ENCODE data around the gene CFAP107. TPM values are rescaled to one million over a fixed set of nuclear protein-coding genes. Genes with fewer than 3 reads are reported as not detected.

The CFAP107 gene
- total and polyA plus RNA-seq, 2 donors from 2014 or later: not detected

DNA sequence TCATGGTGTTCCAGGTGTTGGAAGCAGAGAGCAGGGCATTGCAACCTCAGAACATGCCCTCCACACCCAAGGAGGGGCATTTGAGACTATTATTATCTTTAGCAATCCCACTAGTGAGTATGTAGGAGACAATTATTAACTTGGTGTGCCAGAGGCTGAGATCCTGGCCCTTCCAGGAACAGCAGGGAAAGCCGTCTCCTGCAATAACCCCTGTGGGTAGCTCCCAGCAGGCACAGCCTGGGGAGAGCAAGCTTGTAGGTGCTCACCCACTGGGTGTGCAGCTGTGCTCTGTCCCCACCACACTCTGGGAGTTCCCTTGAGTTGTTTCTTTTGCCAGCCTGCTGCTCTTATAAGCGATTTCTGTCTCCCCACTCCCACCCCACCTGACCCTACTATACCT lies 10.3 kb downstream of the CFAP107 start:
- Histone ChIP-seq H3K27me3 (ENCODE audit: control insufficient read depth, insufficient read depth, low read length) (no peaks in the 10 kb centered on the region), H3K36me3 (ENCODE audit: control insufficient read depth in 2 of 3, insufficient read depth in 3 of 3, low read length in 3 of 3) (no peaks in the 10 kb centered on the region), H3K4me1 (ENCODE audit: control insufficient read depth in 2 of 3, insufficient read depth in 2 of 3, low read depth in 1 of 3, low read length in 3 of 3) (no peaks in the 10 kb centered on the region), H3K9ac (ENCODE audit: low read length in 3 of 3) (no peak overlapping the region), H3K27ac (ENCODE audit: low read depth in 2 of 2, low read length in 2 of 2) (no peak overlapping the region), H3K9me3 (ENCODE audit: control insufficient read depth in 2 of 3, insufficient read depth in 1 of 3, low read length in 3 of 3) (no peaks in the 10 kb centered on the region), H3K4me3 (ENCODE audit: low read length in 3 of 3) (no peak overlapping the region)
- FAIRE-seq: no peak
- TF ChIP-seq CTCF (IDR thresholded peaks at IDR 0.05; ENCODE audit: borderline replicate concordance, extremely low read depth, insufficient read depth): no peak
- intact Hi-C loops (cut with DNase I): no loop called here
- no peak for DNase-seq

GRCh38 chr1:12756768-12757413 lies 10.9 kb downstream of the CFAP107 start:
- H3K4me3 ChIP-seq (ENCODE audit: low read length in 3 of 3): no peak overlapping the region
- no peaks in the 10 kb centered on the region for H3K36me3 ChIP-seq (ENCODE audit: control insufficient read depth in 2 of 3, insufficient read depth in 3 of 3, low read length in 3 of 3)
- no peak overlapping the region for H3K9ac ChIP-seq (ENCODE audit: low read length in 3 of 3)
- no peaks in the 10 kb centered on the region for H3K27me3 ChIP-seq (ENCODE audit: control insufficient read depth, insufficient read depth, low read length)
- DNase-seq: no peak
- intact Hi-C loops (cut with DNase I): no loop called here
- no peaks in the 10 kb centered on the region for H3K9me3 ChIP-seq (ENCODE audit: control insufficient read depth in 2 of 3, insufficient read depth in 1 of 3, low read length in 3 of 3)
- H3K27ac ChIP-seq (ENCODE audit: low read depth in 2 of 2, low read length in 2 of 2): no peak overlapping the region
- no peak for TF ChIP-seq CTCF (IDR thresholded peaks at IDR 0.05; ENCODE audit: borderline replicate concordance, extremely low read depth, insufficient read depth)
- no peak for FAIRE-seq
- H3K4me1 ChIP-seq (ENCODE audit: control insufficient read depth in 2 of 3, insufficient read depth in 2 of 3, low read depth in 1 of 3, low read length in 3 of 3): no peaks in the 10 kb centered on the region

- intact Hi-C loops (cut with DNase I): no loop called here
- Histone ChIP-seq H3K36me3 (ENCODE audit: control insufficient read depth in 2 of 3, insufficient read depth in 3 of 3, low read length in 3 of 3) (no peaks in the 10 kb centered on the region), H3K27me3 (ENCODE audit: control insufficient read depth, insufficient read depth, low read length) (no peaks in the 10 kb centered on the region), H3K27ac (ENCODE audit: low read depth in 2 of 2, low read length in 2 of 2) (no peak overlapping the region), H3K9me3 (ENCODE audit: control insufficient read depth in 2 of 3, insufficient read depth in 1 of 3, low read length in 3 of 3) (no peaks in the 10 kb centered on the region), H3K9ac (ENCODE audit: low read length in 3 of 3) (no peak overlapping the region), H3K4me1 (ENCODE audit: control insufficient read depth in 2 of 3, insufficient read depth in 2 of 3, low read depth in 1 of 3, low read length in 3 of 3) (no peaks in the 10 kb centered on the region), H3K4me3 (ENCODE audit: low read length in 3 of 3) (no peak overlapping the region)
- DNase-seq (no peak), FAIRE-seq (no peak)
- no peak for TF ChIP-seq CTCF (IDR thresholded peaks at IDR 0.05; ENCODE audit: borderline replicate concordance, extremely low read depth, insufficient read depth)
Observed at GRCh38 chr1:12757836-12758235, 11.8 kb downstream of the CFAP107 start.

All from kidney (tissue), 14 donors.